SJSA1 (cell line): Measurements from ENCODE around the gene SLC25A13. TPM values are rescaled to one million over a fixed set of nuclear protein-coding genes. Genes with fewer than 3 reads are reported as not detected.
"Not testable (repeated sequence)": the region's sequence is repeated elsewhere in the genome, so short reads cannot be mapped to it uniquely, and the experiment has no call there.

Experiments
- DNase-seq, 2 experiments: peaks; one replicate each; pipeline ENCODE4 v3.0.0-alpha.2; 2015 to 2020; ENCODE audit warnings: low spot score in 2 of 2, low read depth in 1 of 2
- H3K27ac ChIP-seq: fragments of 250-450 bp; sonication (Bioruptor Pico); 2 replicates; pipeline ENCODE4 v1.5.1; 2020; ENCODE audit warnings: mild to moderate bottlenecking, moderate library complexity
- H3K27me3 ChIP-seq: fragments of 250-450 bp; sonication (Bioruptor Pico); replicated peaks from 2 replicates; pipeline ENCODE4 v1.5.1; 2020; ENCODE audit warnings: mild to moderate bottlenecking, moderate library complexity
- H3K36me3 ChIP-seq: fragments of 250-450 bp; sonication (Bioruptor Pico); 2 replicates; pipeline ENCODE4 v1.5.1; 2020; ENCODE audit warnings: mild to moderate bottlenecking
- H3K4me1 ChIP-seq: fragments of 250-450 bp; sonication (Bioruptor Pico); replicated peaks from 2 replicates; pipeline ENCODE4 v1.6.1; 2021; ENCODE audit warnings: mild to moderate bottlenecking
- H3K4me3 ChIP-seq: fragments of 250-450 bp; sonication (Bioruptor Pico); 2 replicates; pipeline ENCODE4 v1.5.1; 2020; ENCODE audit warnings: mild to moderate bottlenecking
- H3K9me3 ChIP-seq: fragments of 250-450 bp; sonication (Bioruptor Pico); replicated peaks from 2 replicates; pipeline ENCODE4 v1.5.1; 2020; ENCODE audit warnings: mild to moderate bottlenecking
- total RNA-seq: library from RNA; depleted of rRNA; stranded (reverse); fragments of >200 nt; shearing (Covaris generic); gene quantifications from 2 replicates; pipeline ENCODE4 v1.2.3, GENCODE V29; 2014

SLC25A13 gene
- total RNA-seq, 1 experiment from 2014 or later: 78.1 TPM

- H3K36me3 ChIP-seq: peaks cover 15% of the 10 kb centered on the region; the same call in 1 of the 2 replicates
- H3K27me3 ChIP-seq: no peaks in the 10 kb centered on the region
- H3K9me3 ChIP-seq: no peaks in the 10 kb centered on the region
- H3K4me1 ChIP-seq: no peaks in the 10 kb centered on the region
- no peak overlapping the region for H3K27ac ChIP-seq
- no peak for DNase-seq
- H3K4me3 ChIP-seq: no peak overlapping the region
Observed at GRCh38 chr7:96161897-96162296, 160.0 kb downstream of the SLC25A13 start.

- Histone ChIP-seq H3K4me3 (no peak overlapping the region), H3K27me3 (no peaks in the 10 kb centered on the region)
- DNase-seq: no peak
Observed at GRCh38 chr7:96157856-96158255, 164.0 kb downstream of the SLC25A13 start.

GRCh38 chr7:96154506-96154905, 167.4 kb downstream of the SLC25A13 start:
- DNase-seq, H3K36me3 ChIP-seq, H3K4me3 ChIP-seq: not testable (repeated sequence)

More at GRCh38 chr7:96157856-96158255, 164.0 kb downstream of the SLC25A13 start:
- no peaks in the 10 kb centered on the region for H3K4me1 ChIP-seq
- H3K27ac ChIP-seq: no peak overlapping the region
- H3K9me3 ChIP-seq: no peaks in the 10 kb centered on the region
- 0 out of 2 replicates have a peak, but pooled peaks cover 8% of the 10 kb centered on the region for H3K36me3 ChIP-seq

GRCh38 chr7:96152706-96153105, 169.2 kb downstream of the SLC25A13 start:
- no peaks in the 10 kb centered on the region for H3K4me1 ChIP-seq
- H3K4me3 ChIP-seq: no peak overlapping the region
- H3K27ac ChIP-seq: no peak overlapping the region
- H3K9me3 ChIP-seq: no peaks in the 10 kb centered on the region
- H3K27me3 ChIP-seq: no peaks in the 10 kb centered on the region
- DNase-seq: no peak
- peaks cover 3% of the 10 kb centered on the region; the same call in 1 of the 2 replicates for H3K36me3 ChIP-seq

More at GRCh38 chr7:96154506-96154905, 167.4 kb downstream of the SLC25A13 start:
- H3K27me3 ChIP-seq, H3K9me3 ChIP-seq, H3K27ac ChIP-seq, H3K4me1 ChIP-seq: not testable (repeated sequence)

DNA sequence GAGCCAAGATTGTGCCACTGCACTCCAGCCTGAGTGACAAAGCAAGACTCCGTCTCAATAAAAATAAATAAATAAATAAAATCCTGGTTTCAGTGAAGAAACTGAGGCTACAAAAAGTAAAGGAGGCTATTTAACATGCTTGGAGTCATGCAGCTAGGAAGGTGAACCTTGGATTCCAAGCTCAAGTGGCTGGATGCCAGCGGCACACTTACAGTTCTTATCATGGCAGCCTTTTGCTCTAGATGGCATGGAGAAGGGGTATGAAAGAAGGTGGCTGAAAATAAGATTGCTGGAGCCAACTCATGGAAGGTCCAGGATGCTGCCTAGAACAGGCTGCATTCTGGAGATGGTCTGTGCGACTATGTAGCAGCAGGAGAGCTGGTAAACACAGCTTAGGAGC, 170.0 kb downstream of the SLC25A13 start:
- H3K4me3 ChIP-seq: no peak overlapping the region
- H3K9me3 ChIP-seq: no peaks in the 10 kb centered on the region
- H3K27ac ChIP-seq: no peak overlapping the region
- no peaks in the 10 kb centered on the region for H3K4me1 ChIP-seq
- peaks cover 3% of the 10 kb centered on the region; the same call in 1 of the 2 replicates for H3K36me3 ChIP-seq
- no peaks in the 10 kb centered on the region for H3K27me3 ChIP-seq
- DNase-seq: no peak

- H3K27ac ChIP-seq: no peak overlapping the region
- H3K27me3 ChIP-seq: no peaks in the 10 kb centered on the region
- no peak overlapping the region for H3K4me3 ChIP-seq
- DNase-seq: no peak
- H3K36me3 ChIP-seq: peaks cover 13% of the 10 kb centered on the region; the same call in 1 of the 2 replicates
- H3K4me1 ChIP-seq: no peaks in the 10 kb centered on the region
- no peaks in the 10 kb centered on the region for H3K9me3 ChIP-seq
Observed at GRCh38 chr7:96144260-96144526, 177.7 kb downstream of the SLC25A13 start.

- no peak for DNase-seq
- no peaks in the 10 kb centered on the region for H3K9me3 ChIP-seq
- H3K4me3 ChIP-seq: no peak overlapping the region
- no peaks in the 10 kb centered on the region for H3K4me1 ChIP-seq
- no peaks in the 10 kb centered on the region for H3K27me3 ChIP-seq
- peaks cover 13% of the 10 kb centered on the region; the same call in 1 of the 2 replicates for H3K36me3 ChIP-seq
- no peak overlapping the region for H3K27ac ChIP-seq
Observed at GRCh38 chr7:96143495-96144259, 178.2 kb downstream of the SLC25A13 start.

- no peaks in the 10 kb centered on the region for H3K9me3 ChIP-seq
- no peaks in the 10 kb centered on the region for H3K36me3 ChIP-seq
Observed at GRCh38 chr7:96136600-96137239, 185.2 kb downstream of the SLC25A13 start.

GRCh38 chr7:96135241-96135640, 186.7 kb downstream of the SLC25A13 start:
- Histone ChIP-seq H3K4me3 (no peak overlapping the region), H3K27ac (no peak overlapping the region), H3K36me3 (peaks cover 4% of the 10 kb centered on the region; the same call in 1 of the 2 replicates), H3K9me3 (no peaks in the 10 kb centered on the region), H3K27me3 (no peaks in the 10 kb centered on the region), H3K4me1 (no peaks in the 10 kb centered on the region)
- DNase-seq: no peak

More at GRCh38 chr7:96136600-96137239, 185.2 kb downstream of the SLC25A13 start:
- no peak for DNase-seq
- H3K4me1 ChIP-seq: no peaks in the 10 kb centered on the region
- no peaks in the 10 kb centered on the region for H3K27me3 ChIP-seq
- H3K27ac ChIP-seq: no peak overlapping the region
- no peak overlapping the region for H3K4me3 ChIP-seq

GRCh38 chr7:96131525-96131924, 190.4 kb downstream of the SLC25A13 start:
- no peak overlapping the region for H3K4me3 ChIP-seq
- no peaks in the 10 kb centered on the region for H3K27me3 ChIP-seq
- no peak overlapping the region for H3K27ac ChIP-seq
- peaks cover 6% of the 10 kb centered on the region; the same call in 1 of the 2 replicates for H3K36me3 ChIP-seq
- DNase-seq: no peak
- no peaks in the 10 kb centered on the region for H3K9me3 ChIP-seq
- H3K4me1 ChIP-seq: no peaks in the 10 kb centered on the region

- no peaks in the 10 kb centered on the region for H3K27me3 ChIP-seq
- H3K4me3 ChIP-seq: no peak overlapping the region
- H3K9me3 ChIP-seq: no peaks in the 10 kb centered on the region
- H3K4me1 ChIP-seq: no peaks in the 10 kb centered on the region
- no peak for DNase-seq
- peaks cover 11% of the 10 kb centered on the region; the same call in 1 of the 2 replicates for H3K36me3 ChIP-seq
- no peak overlapping the region for H3K27ac ChIP-seq
Observed at GRCh38 chr7:96127746-96128145, 194.2 kb downstream of the SLC25A13 start.

DNA sequence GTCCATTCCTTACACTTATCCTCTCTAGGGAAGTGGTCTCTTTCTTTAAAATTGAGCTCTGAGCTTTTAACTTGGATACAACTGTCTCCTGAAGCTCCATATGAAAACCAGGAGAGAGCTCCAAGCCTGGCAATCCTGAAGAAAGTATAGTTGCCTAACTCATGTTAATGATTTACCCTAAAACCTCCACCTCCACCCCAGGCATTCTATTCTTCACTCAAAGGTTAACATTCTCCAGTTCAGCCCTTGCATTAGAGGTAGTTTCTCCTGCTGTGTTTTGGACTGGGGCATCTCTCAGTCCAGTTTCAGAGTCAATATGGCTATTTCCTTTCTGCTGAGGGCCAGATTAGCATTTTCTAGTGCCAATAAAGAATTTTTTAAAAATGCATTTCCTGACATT, 195.5 kb downstream of the SLC25A13 start:
- Histone ChIP-seq H3K36me3 (peaks cover 11% of the 10 kb centered on the region; the same call in 1 of the 2 replicates), H3K4me3 (no peak overlapping the region), H3K9me3 (no peaks in the 10 kb centered on the region), H3K27ac (no peak overlapping the region), H3K27me3 (no peaks in the 10 kb centered on the region), H3K4me1 (no peaks in the 10 kb centered on the region)
- DNase-seq: no peak

DNA sequence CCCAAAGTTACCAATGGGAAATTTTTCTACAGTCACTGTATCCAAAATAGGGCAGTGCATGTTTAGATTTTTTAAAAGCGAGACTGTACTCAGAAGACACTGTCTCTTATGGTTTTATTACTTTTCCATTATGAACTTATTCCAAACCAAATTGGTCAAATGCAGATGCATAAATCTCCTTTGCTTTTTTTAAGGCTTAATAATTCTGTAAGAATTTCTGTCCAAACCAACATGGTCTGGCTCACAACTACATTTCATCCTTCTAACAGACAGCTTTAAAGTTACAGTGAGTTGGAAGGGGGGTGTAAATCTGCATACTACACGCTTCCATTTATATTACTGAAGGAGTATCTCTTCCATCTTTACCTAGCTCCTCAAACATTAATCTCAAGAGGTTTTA, 199.2 kb downstream of the SLC25A13 start:
- H3K27me3 ChIP-seq: no peaks in the 10 kb centered on the region

GRCh38 chr7:96121752-96122151, 200.1 kb downstream of the SLC25A13 start:
- Histone ChIP-seq H3K4me3 (no peak overlapping the region), H3K27ac (no peak overlapping the region), H3K36me3 (peaks cover 18% of the 10 kb centered on the region), H3K27me3 (no peaks in the 10 kb centered on the region), H3K9me3 (no peaks in the 10 kb centered on the region), H3K4me1 (peaks cover 11% of the 10 kb centered on the region; the same call in 1 of the 2 replicates)
- no peak for DNase-seq

More for the DNA sequence above, 199.2 kb downstream of the SLC25A13 start:
- peaks cover 18% of the 10 kb centered on the region for H3K36me3 ChIP-seq
- no peak overlapping the region for H3K27ac ChIP-seq
- H3K4me3 ChIP-seq: no peak overlapping the region
- DNase-seq: no peak
- H3K4me1 ChIP-seq: peaks cover 11% of the 10 kb centered on the region; the same call in 1 of the 2 replicates
- H3K9me3 ChIP-seq: no peaks in the 10 kb centered on the region
